HEK293T (cell line): ENCODE data around the gene C1orf198.

Experiments used
- BHLHE40 ChIP-seq: fragments of 450-650 bp; IDR thresholded peaks from 2 replicates; pipeline ENCODE4 v1.6.1; 2016; ENCODE audit warnings: mild to moderate bottlenecking, moderate library complexity, borderline replicate concordance
- ELF4 ChIP-seq: fragments of 450-650 bp; IDR thresholded peaks from 2 replicates; pipeline ENCODE4 v1.6.1; 2017; ENCODE audit warnings: antibody characterized with exemption
- FOXM1 ChIP-seq: fragments of 450-650 bp; IDR thresholded peaks from 2 replicates; pipeline ENCODE4 v1.6.1; 2017; ENCODE audit warnings: mild to moderate bottlenecking, borderline replicate concordance
- NFRKB ChIP-seq: fragments of 450-650 bp; IDR thresholded peaks from 2 replicates; pipeline ENCODE4 v1.6.1; 2016; ENCODE audit warnings: mild to moderate bottlenecking, moderate library complexity
- ZNF384 ChIP-seq: fragments of 450-650 bp; IDR thresholded peaks from 2 replicates; pipeline ENCODE4 v1.6.1; 2016

- TF ChIP-seq ZNF384: no peak
- no peak for TF ChIP-seq NFRKB
- no peak for TF ChIP-seq ELF4
- no peak for TF ChIP-seq FOXM1
- TF ChIP-seq BHLHE40: no peak
These were observed 6.2 kb downstream of the C1orf198 start for GRCh38 chr1:230861970-230862595.
